ENCODE data around the gene UNC45B. TPM values are rescaled to one million over a fixed set of nuclear protein-coding genes. Genes with fewer than 3 reads are reported as not detected.

The UNC45B gene
- total RNA-seq, 1 experiment from 2014 or later: not detected

- Histone ChIP-seq H3K27ac (ENCODE audit: low read depth, low read length) (no peak overlapping the region), H3K9me2 (ENCODE audit: insufficient read depth) (no peaks in the 10 kb centered on the region), H3K9ac (ENCODE audit: low read length) (no peak overlapping the region), H2AFZ (ENCODE audit: low read depth, low read length, poor library complexity, severe bottlenecking) (no peak overlapping the region), H3K4me2 (ENCODE audit: low read length) (no peak overlapping the region), H3K9me3 (ENCODE audit: control insufficient read depth in 1 of 2, insufficient read depth in 1 of 2, low read depth in 1 of 2, low read length in 2 of 2) (no peaks in the 10 kb centered on the region), H3K27me3 (ENCODE audit: insufficient read depth, low read length) (no peaks in the 10 kb centered on the region), H3K36me3 (ENCODE audit: control insufficient read depth in 1 of 2, insufficient read depth in 2 of 2, low read length in 2 of 2) (no peaks in the 10 kb centered on the region), H3K4me3 (replicated peaks in 1 of 2; ENCODE audit: low read depth in 1 of 2, low read length in 2 of 2) (no peak overlapping the region), H3K4me1 (ENCODE audit: control insufficient read depth in 1 of 2, insufficient read depth in 2 of 2, low read length in 2 of 2) (no peaks in the 10 kb centered on the region), H3K79me2 (ENCODE audit: insufficient read depth, low read length) (no peaks in the 10 kb centered on the region), H4K20me1 (ENCODE audit: insufficient read depth) (no peaks in the 10 kb centered on the region)
- intact Hi-C loops (cut with micrococcal nuclease): loop anchor here (10.0 kb wide), 1 partner anchor 145 kb away; no protein-coding TSS in a partner anchor
- DNase-seq (ENCODE audit: low read depth, low spot score) (no peak), ATAC-seq (no peak)
- ChIA-PET RAD21 (ENCODE audit: low non-redundant PET in 1 of 2, low total read pairs in 2 of 2, uncharacterized antibody in 2 of 2, unreplicated experiment in 2 of 2) (no interaction called here), CTCF (interaction anchor here (1.3 to 1.8 kb wide), 2 partner anchors 363 to 370 kb away, joined by 5 to 7 read pairs; no protein-coding TSS in a partner anchor), POLR2A (no interaction called here)
- no TSS peak for BruUV-seq (replicated peaks)
- TF ChIP-seq POLR2AphosphoS5 (IDR thresholded peaks at IDR 0.05; ENCODE audit: low read depth, low read length) (no peak), CBX3 (IDR thresholded peaks at IDR 0.05; ENCODE audit: low read depth) (no peak), ATF3 (IDR thresholded peaks at IDR 0.05) (no peak), SIN3A (IDR thresholded peaks at IDR 0.05; ENCODE audit: low read depth) (no peak), RAD21 (IDR thresholded peaks at IDR 0.05; ENCODE audit: low read depth) (no peak), MAX (IDR thresholded peaks at IDR 0.05) (no peak), CEBPB (IDR thresholded peaks at IDR 0.05; ENCODE audit: low read depth) (no peak), ZFX (IDR thresholded peaks at IDR 0.05) (no peak), ZNF274 (IDR thresholded peaks at IDR 0.05; ENCODE audit: low read depth, low read length) (no peak), ZBTB33 (IDR thresholded peaks at IDR 0.05; ENCODE audit: extremely low read depth, insufficient replicate concordance, low read length) (no peak), YY1 (IDR thresholded peaks at IDR 0.05; ENCODE audit: extremely low read depth, insufficient replicate concordance, low read depth, low read length) (no peak), EGR1 (IDR thresholded peaks at IDR 0.05; ENCODE audit: low read depth) (no peak), EZH2phosphoT487 (IDR thresholded peaks at IDR 0.05; ENCODE audit: borderline replicate concordance) (no peak), ELF1 (IDR thresholded peaks at IDR 0.05; ENCODE audit: borderline replicate concordance, low read depth) (no peak)
Measured at GRCh38 chr17:35169835-35170363, 22.3 kb downstream of the UNC45B start.
